Thymus (tissue), 11 donors: ENCODE measurements around the gene OSCP1. TPM values are rescaled to one million over a fixed set of nuclear protein-coding genes. Genes with fewer than 3 reads are reported as not detected.

ENCODE experiments used
- DNase-seq, 9 donors: peaks; one replicate each; pipeline ENCODE4 v3.0.0-alpha.2; 2013; ENCODE audit warnings: low spot score in 9 of 9, low read depth in 6 of 9, missing footprints in 1 of 9
- H3K27ac ChIP-seq, 2 donors: one replicate each; pipeline ENCODE4 v1.5.1; 2013; ENCODE audit warnings: control low read depth in 1 of 2, low read depth in 1 of 2, low read length in 1 of 2, mild to moderate bottlenecking in 1 of 2, moderate library complexity in 1 of 2
- H3K27me3 ChIP-seq, 2 donors: one replicate each; pipeline ENCODE4 v1.5.1; 2013; ENCODE audit warnings: low read length in 1 of 2; ENCODE audit not compliant: control insufficient read depth in 2 of 2, insufficient read depth in 1 of 2
- H3K36me3 ChIP-seq, 2 donors: one replicate each; pipeline ENCODE4 v1.5.1; 2013; ENCODE audit warnings: low read length in 1 of 2, mild to moderate bottlenecking in 1 of 2, moderate library complexity in 1 of 2; ENCODE audit not compliant: control insufficient read depth in 2 of 2, insufficient read depth in 2 of 2
- H3K4me1 ChIP-seq, 2 donors: one replicate each; pipeline ENCODE4 v1.5.1; 2013; ENCODE audit warnings: low read length in 2 of 2; ENCODE audit not compliant: control insufficient read depth in 2 of 2, insufficient read depth in 2 of 2
- H3K4me3 ChIP-seq, 2 donors: one replicate each; pipeline ENCODE4 v1.5.1; 2013; ENCODE audit warnings: low read length in 2 of 2, control low read depth in 1 of 2, mild to moderate bottlenecking in 1 of 2
- H3K9me3 ChIP-seq, 2 donors: one replicate each; pipeline ENCODE4 v1.5.1; 2013; ENCODE audit warnings: low read length in 1 of 2, mild to moderate bottlenecking in 1 of 2; ENCODE audit not compliant: control insufficient read depth in 2 of 2, insufficient read depth in 1 of 2
- WGBS: extraction: QIAGEN DNeasy Blood & Tissue Kit; methylation state at CpG from one replicate; pipeline ENCODE4 v1.1.7; 2013; 5-methylcytosine and 5-hydroxymethylcytosine counted together
- polyA plus RNA-seq: library from polyadenylated mRNA; stranded (reverse); fragments of 200-250 nt; gene quantifications from one replicate; pipeline ENCODE4 v1.2.3, GENCODE V29; 2013
- total RNA-seq: library from RNA; stranded (reverse); fragments of 120-200 nt; gene quantifications from one replicate; pipeline ENCODE4 v1.2.4, GENCODE V29; 2013
- donor health status: healthy.

OSCP1 gene
- total and polyA plus RNA-seq, 2 donors: 4.0 to 4.8 TPM

GRCh38 chr1:36466370-36467026, 16.2 kb upstream of the OSCP1 start:
- no peaks in the 10 kb centered on the region for H3K27me3 ChIP-seq
- DNase-seq: no peak
- H3K4me1 ChIP-seq: peaks cover 3 to 16% of the 10 kb centered on the region in 2 donors
- 97% methylated on average over 12 of the region's 12 CpGs for WGBS
- no peak overlapping the region for H3K4me3 ChIP-seq
- no peaks in the 10 kb centered on the region for H3K9me3 ChIP-seq
- H3K27ac ChIP-seq: no peak overlapping the region
- peaks cover 6 to 9% of the 10 kb centered on the region in 2 donors for H3K36me3 ChIP-seq

GRCh38 chr1:36465731-36466369, 15.6 kb upstream of the OSCP1 start:
- Histone ChIP-seq H3K27me3 (no peaks in the 10 kb centered on the region), H3K4me3 (no peak overlapping the region), H3K9me3 (no peaks in the 10 kb centered on the region), H3K27ac (no peak overlapping the region), H3K4me1 (peaks cover 3 to 16% of the 10 kb centered on the region in 2 donors), H3K36me3 (peaks cover 7 to 13% of the 10 kb centered on the region in 2 donors)
- DNase-seq: no peak
- 95% methylated on average over 4 of the region's 4 CpGs for WGBS

- H3K27ac ChIP-seq: peak overlapping the region; percentile 89 to 90
- peak overlapping the region; percentile 68 to 98 for H3K4me3 ChIP-seq
- peak in 1 of 9 donors; percentile 43 for DNase-seq
- H3K36me3 ChIP-seq: peaks cover 12 to 20% of the 10 kb centered on the region in 2 donors
- H3K4me1 ChIP-seq: peaks cover 3 to 16% of the 10 kb centered on the region in 2 donors
- WGBS: 49% methylated on average over 13 of the region's 13 CpGs
- H3K9me3 ChIP-seq: no peaks in the 10 kb centered on the region
- H3K27me3 ChIP-seq: no peaks in the 10 kb centered on the region
These were observed 14.5 kb upstream of the OSCP1 start for GRCh38 chr1:36464605-36465393.

GRCh38 chr1:36463803-36464604, 13.8 kb upstream of the OSCP1 start, which contains the start of gene MRPS15:
Gene MRPS15 (minus strand): TSS chr1:36464384. CDS start chr1:36464275, 109 bp downstream.
- no peaks in the 10 kb centered on the region for H3K9me3 ChIP-seq
- peaks cover 3 to 19% of the 10 kb centered on the region in 2 donors for H3K4me1 ChIP-seq
- WGBS: 1% methylated on average over 65 of the region's 65 CpGs
- peaks cover 12 to 26% of the 10 kb centered on the region in 2 donors for H3K36me3 ChIP-seq
- DNase-seq: peak; percentile 83 to 97 (median 92)
- H3K27me3 ChIP-seq: no peaks in the 10 kb centered on the region
- peak within 1 kb of the TSS; percentile 89 to 90 for H3K27ac ChIP-seq
- H3K4me3 ChIP-seq: peak within 1 kb of the TSS; percentile 68 to 98

- H3K9me3 ChIP-seq: no peaks in the 10 kb centered on the region
- no peaks in the 10 kb centered on the region for H3K27me3 ChIP-seq
- peak in 1 of 9 donors; percentile 25 for DNase-seq
- 36% methylated on average over 6 of the region's 6 CpGs for WGBS
- H3K36me3 ChIP-seq: peaks cover 16 to 26% of the 10 kb centered on the region in 2 donors
- H3K4me3 ChIP-seq: peak overlapping the region; percentile 68 to 98
- H3K4me1 ChIP-seq: peaks cover 3 to 25% of the 10 kb centered on the region in 2 donors
- no peak overlapping the region for H3K27ac ChIP-seq
These were observed 13.2 kb upstream of the OSCP1 start for GRCh38 chr1:36463463-36463802.

GRCh38 chr1:36458910-36459309, 8.7 kb upstream of the OSCP1 start:
- Histone ChIP-seq H3K4me1 (peaks cover 7 to 26% of the 10 kb centered on the region in 2 donors), H3K36me3 (peaks cover 40 to 58% of the 10 kb centered on the region in 2 donors), H3K9me3 (no peaks in the 10 kb centered on the region), H3K27me3 (no peaks in the 10 kb centered on the region), H3K27ac (no peak overlapping the region), H3K4me3 (no peak overlapping the region)
- no peak for DNase-seq
- 88% methylated on average over 3 of the region's 3 CpGs for WGBS

GRCh38 chr1:36457691-36458090, 7.4 kb upstream of the OSCP1 start:
- H3K27me3 ChIP-seq: no peaks in the 10 kb centered on the region
- 6% methylated on average over 5 of the region's 5 CpGs for WGBS
- H3K36me3 ChIP-seq: peaks cover 40 to 59% of the 10 kb centered on the region in 2 donors
- DNase-seq: peak in 3 of 9 donors; percentile 37 to 69 (median 43)
- peak overlapping the region in 1 of 2 donors; percentile 32 for H3K27ac ChIP-seq
- no peaks in the 10 kb centered on the region for H3K9me3 ChIP-seq
- peaks cover 4 to 19% of the 10 kb centered on the region in 2 donors for H3K4me1 ChIP-seq
- H3K4me3 ChIP-seq: no peak overlapping the region

GRCh38 chr1:36456391-36456928, 6.2 kb upstream of the OSCP1 start:
- Histone ChIP-seq H3K4me1 (peaks cover 4 to 19% of the 10 kb centered on the region in 2 donors), H3K4me3 (no peak overlapping the region), H3K27me3 (no peaks in the 10 kb centered on the region), H3K36me3 (peaks cover 34 to 50% of the 10 kb centered on the region in 2 donors), H3K27ac (no peak overlapping the region), H3K9me3 (no peaks in the 10 kb centered on the region)
- DNase-seq: no peak
